Upper lobe of right lung (tissue), 1 donor: ENCODE measurements around the gene CAP1. TPM values are rescaled to one million over a fixed set of nuclear protein-coding genes. Genes with fewer than 3 reads are reported as not detected.

ENCODE experiments used
- ATAC-seq: fragments of 200-7000 bp; cut with Tn5 transposase; one replicate; pipeline ENCODE4 v1.9.1; 2020; ENCODE audit warnings: mild to moderate bottlenecking, moderate library complexity
- DNase-seq: peaks from one replicate; pipeline ENCODE4 v3.0.0-alpha.2; 2020
- H3K27ac ChIP-seq: fragments of 200-600 bp; one replicate; pipeline ENCODE4 v1.8.0; 2022
- H3K27me3 ChIP-seq: fragments of 200-600 bp; one replicate; pipeline ENCODE4 v1.8.0; 2022; ENCODE audit warnings: mild to moderate bottlenecking
- H3K36me3 ChIP-seq: fragments of 200-600 bp; one replicate; pipeline ENCODE4 v1.8.0; 2022
- H3K4me1 ChIP-seq: fragments of 200-600 bp; one replicate; pipeline ENCODE4 v1.8.0; 2022
- H3K4me3 ChIP-seq: fragments of 200-600 bp; one replicate; pipeline ENCODE4 v1.8.0; 2022; ENCODE audit warnings: mild to moderate bottlenecking
- H3K9me3 ChIP-seq: fragments of 200-600 bp; one replicate; pipeline ENCODE4 v1.8.0; 2022
- intact Hi-C: fragments of 100-400 bp; cut with DNase I; formaldehyde crosslinking; loops from one replicate; pipeline ENCODE4 v1.11.0; 2022
- total RNA-seq: library from RNA; stranded (reverse); fragmentation: NEBNext Ultra II Directional; extraction: Animal tissue kit (Norgen Biotek cat#: 25700); gene quantifications from one replicate; pipeline ENCODE4 v1.2.1, GENCODE V29; 2021
- TF ChIP-seq, protein P1 (sequence below): fragments of 200-600 bp; IDR thresholded peaks from one replicate; pipeline ENCODE4 v1.8.0; 2022; ENCODE audit warnings: antibody characterized with exemption
- donor health status: DM: no; HTN: yes; CAD: no; lungs with severe emphysema.

CAP1 gene
- total RNA-seq, 1 donor from 2014 or later: 373 TPM

DNA sequence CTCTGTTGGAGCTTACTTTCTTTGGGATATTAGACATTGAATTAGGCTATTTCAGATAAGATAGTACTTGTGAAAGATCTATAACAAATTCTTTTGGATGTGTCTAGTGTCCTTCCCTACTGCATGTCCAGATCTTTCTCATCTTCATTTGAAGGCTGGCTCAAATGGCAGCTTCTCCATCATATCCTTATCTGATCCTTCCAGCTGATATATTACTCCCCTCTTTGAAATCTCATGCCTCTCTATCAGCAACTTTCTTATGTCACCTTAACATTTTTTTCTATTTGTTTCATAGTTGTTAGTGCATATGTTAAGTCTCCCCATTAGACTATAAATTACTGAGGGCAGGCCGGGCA lies 17.5 kb downstream of the CAP1 start:
- DNase-seq (no peak), ATAC-seq (no peak)
- Histone ChIP-seq H3K27me3 (no peaks in the 10 kb centered on the region), H3K36me3 (peaks cover 62% of the 10 kb centered on the region), H3K4me1 (peaks cover 80% of the 10 kb centered on the region), H3K4me3 (no peak overlapping the region), H3K27ac (peak overlapping the region; percentile 71), H3K9me3 (no peaks in the 10 kb centered on the region)
- intact Hi-C loops: no loop called here
- TF ChIP-seq, protein P1, sequence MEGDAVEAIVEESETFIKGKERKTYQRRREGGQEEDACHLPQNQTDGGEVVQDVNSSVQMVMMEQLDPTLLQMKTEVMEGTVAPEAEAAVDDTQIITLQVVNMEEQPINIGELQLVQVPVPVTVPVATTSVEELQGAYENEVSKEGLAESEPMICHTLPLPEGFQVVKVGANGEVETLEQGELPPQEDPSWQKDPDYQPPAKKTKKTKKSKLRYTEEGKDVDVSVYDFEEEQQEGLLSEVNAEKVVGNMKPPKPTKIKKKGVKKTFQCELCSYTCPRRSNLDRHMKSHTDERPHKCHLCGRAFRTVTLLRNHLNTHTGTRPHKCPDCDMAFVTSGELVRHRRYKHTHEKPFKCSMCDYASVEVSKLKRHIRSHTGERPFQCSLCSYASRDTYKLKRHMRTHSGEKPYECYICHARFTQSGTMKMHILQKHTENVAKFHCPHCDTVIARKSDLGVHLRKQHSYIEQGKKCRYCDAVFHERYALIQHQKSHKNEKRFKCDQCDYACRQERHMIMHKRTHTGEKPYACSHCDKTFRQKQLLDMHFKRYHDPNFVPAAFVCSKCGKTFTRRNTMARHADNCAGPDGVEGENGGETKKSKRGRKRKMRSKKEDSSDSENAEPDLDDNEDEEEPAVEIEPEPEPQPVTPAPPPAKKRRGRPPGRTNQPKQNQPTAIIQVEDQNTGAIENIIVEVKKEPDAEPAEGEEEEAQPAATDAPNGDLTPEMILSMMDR: no peak

GRCh38 chr1:40058453-40059337 lies 18.2 kb downstream of the CAP1 start:
- H3K4me3 ChIP-seq: no peak overlapping the region
- DNase-seq: no peak
- H3K4me1 ChIP-seq: peaks cover 83% of the 10 kb centered on the region
- TF ChIP-seq, protein P1: no peak
- no peaks in the 10 kb centered on the region for H3K27me3 ChIP-seq
- intact Hi-C loops: no loop called here
- ATAC-seq: no peak
- H3K27ac ChIP-seq: peak overlapping the region; percentile 71
- peaks cover 68% of the 10 kb centered on the region for H3K36me3 ChIP-seq
- H3K9me3 ChIP-seq: no peaks in the 10 kb centered on the region

GRCh38 chr1:40059338-40059959 lies 18.9 kb downstream of the CAP1 start:
- intact Hi-C loops: no loop called here
- H3K9me3 ChIP-seq: no peaks in the 10 kb centered on the region
- no peak for DNase-seq
- H3K4me3 ChIP-seq: no peak overlapping the region
- TF ChIP-seq, protein P1: no peak
- H3K27me3 ChIP-seq: no peaks in the 10 kb centered on the region
- ATAC-seq: peak; percentile 73
- peaks cover 75% of the 10 kb centered on the region for H3K36me3 ChIP-seq
- peaks cover 84% of the 10 kb centered on the region for H3K4me1 ChIP-seq
- H3K27ac ChIP-seq: peak overlapping the region; percentile 79

GRCh38 chr1:40059960-40060750 lies 19.6 kb downstream of the CAP1 start:
- Histone ChIP-seq H3K9me3 (no peaks in the 10 kb centered on the region), H3K36me3 (peaks cover 77% of the 10 kb centered on the region), H3K4me3 (no peak overlapping the region), H3K27me3 (no peaks in the 10 kb centered on the region), H3K4me1 (peaks cover 88% of the 10 kb centered on the region), H3K27ac (peak overlapping the region; percentile 79)
- TF ChIP-seq, protein P1: no peak
- DNase-seq (no peak), ATAC-seq (peak; percentile 65)
- intact Hi-C loops: no loop called here

DNA sequence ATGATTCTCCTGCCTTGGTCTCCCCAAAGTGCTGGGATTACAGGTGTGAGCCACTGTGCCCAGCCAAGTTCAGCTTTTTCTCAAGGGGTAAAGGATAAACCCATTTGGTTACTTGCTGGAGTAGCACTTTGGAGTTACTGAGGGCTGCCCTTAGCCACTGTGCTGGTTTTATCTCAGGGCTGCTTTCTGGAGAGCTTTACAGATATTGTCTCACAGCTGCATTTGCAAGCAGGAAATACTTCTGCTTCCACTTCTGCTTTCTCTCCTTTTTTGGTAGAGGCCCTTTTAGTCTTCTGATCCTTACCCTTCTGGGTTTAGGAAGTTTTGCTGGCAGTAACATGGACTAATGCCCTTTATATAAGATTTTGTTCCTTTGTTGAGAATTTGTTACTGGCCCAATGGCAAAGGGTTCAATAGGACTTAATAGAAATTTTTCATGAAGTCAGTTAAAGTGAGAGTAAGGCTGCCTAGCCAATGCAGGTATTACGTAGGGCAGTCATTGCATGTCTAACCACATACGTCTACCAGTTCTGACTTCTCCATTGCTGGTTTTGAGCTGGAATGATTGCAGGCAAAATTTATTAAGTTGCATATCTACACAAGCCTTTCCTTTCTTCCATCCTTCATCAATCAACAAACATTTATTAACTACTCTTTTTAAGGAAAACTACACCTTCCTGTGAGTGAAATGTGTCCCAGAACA lies 24.4 kb downstream of the CAP1 start:
- DNase-seq (no peak), ATAC-seq (peak; percentile 74)
- intact Hi-C loops: no loop called here
- Histone ChIP-seq H3K9me3 (no peaks in the 10 kb centered on the region), H3K36me3 (peaks cover 99% of the 10 kb centered on the region), H3K4me1 (peaks cover 40% of the 10 kb centered on the region), H3K4me3 (no peak overlapping the region), H3K27ac (peak overlapping the region; percentile 34), H3K27me3 (no peaks in the 10 kb centered on the region)
- TF ChIP-seq, protein P1: no peak
